SK-N-SH treated with all-trans-retinoic acid at 6 μM for 48 hours (cell line): ENCODE measurements around the gene CENPP.

Experiments used
- ATAC-seq: fragments of 200-7000 bp; cut with Tn5 transposase; 3 replicates; pipeline ENCODE4 v1.9.1; 2020; ENCODE audit warnings: mild to moderate bottlenecking, moderate library complexity
- BACH2 ChIP-seq: fragments of 250-450 bp; sonication (Bioruptor Pico); IDR thresholded peaks from 2 replicates; pipeline ENCODE4 v1.9.0; 2021; ENCODE audit warnings: mild to moderate bottlenecking, borderline replicate concordance
- CSDC2 ChIP-seq: fragments of 250-450 bp; sonication (Bioruptor Pico); IDR thresholded peaks from 2 replicates; pipeline ENCODE4 v1.5.0; 2020; ENCODE audit warnings: mild to moderate bottlenecking, moderate library complexity
- ESRRG ChIP-seq: fragments of 250-450 bp; sonication (Bioruptor Pico); IDR thresholded peaks from 2 replicates; pipeline ENCODE4 v1.6.1; 2021; ENCODE audit warnings: mild to moderate bottlenecking
- GLIS3 ChIP-seq: fragments of 250-450 bp; sonication (Bioruptor Pico); IDR thresholded peaks from 2 replicates; pipeline ENCODE4 v1.5.0; 2020; ENCODE audit warnings: mild to moderate bottlenecking, moderate library complexity
- OSR1 ChIP-seq: fragments of 250-450 bp; sonication (Bioruptor Pico); IDR thresholded peaks from 2 replicates; pipeline ENCODE4 v1.8.0; 2022; ENCODE audit warnings: moderate library complexity, mild to moderate bottlenecking, inconsistent platforms
- PATZ1 ChIP-seq: fragments of 250-450 bp; sonication (Bioruptor Pico); IDR thresholded peaks from 2 replicates; pipeline ENCODE4 v1.8.0; 2020; ENCODE audit warnings: mild to moderate bottlenecking, moderate library complexity, borderline replicate concordance
- POU6F1 ChIP-seq: fragments of 250-450 bp; sonication (Bioruptor Pico); IDR thresholded peaks from 2 replicates; pipeline ENCODE4 v1.8.0; 2021; ENCODE audit warnings: low read depth, mild to moderate bottlenecking, moderate library complexity, borderline replicate concordance
- RARB ChIP-seq: fragments of 250-450 bp; sonication (Bioruptor Pico); IDR thresholded peaks from 2 replicates; pipeline ENCODE4 v1.8.0; 2021; ENCODE audit warnings: mild to moderate bottlenecking, moderate library complexity
- SNAI2 ChIP-seq: fragments of 250-450 bp; sonication (Bioruptor Pico); IDR thresholded peaks from 2 replicates; pipeline ENCODE4 v1.5.0; 2020; ENCODE audit warnings: mild to moderate bottlenecking, moderate library complexity
- TCF4 ChIP-seq: fragments of 250-450 bp; sonication (Bioruptor Pico); IDR thresholded peaks from 2 replicates; pipeline ENCODE4 v1.8.0; 2021; ENCODE audit warnings: mild to moderate bottlenecking, moderate library complexity, borderline replicate concordance
- TOX ChIP-seq: fragments of 250-450 bp; sonication (Bioruptor Pico); IDR thresholded peaks from 2 replicates; pipeline ENCODE4 v1.8.0; 2021; ENCODE audit warnings: mild to moderate bottlenecking, moderate library complexity, borderline replicate concordance
- ZC3H10 ChIP-seq: fragments of 250-450 bp; sonication (Bioruptor Pico); IDR thresholded peaks from 2 replicates; pipeline ENCODE4 v1.5.1; 2021; ENCODE audit warnings: mild to moderate bottlenecking, moderate library complexity
- ZFP3 ChIP-seq: fragments of 250-450 bp; sonication (Bioruptor Pico); IDR thresholded peaks from 2 replicates; pipeline ENCODE4 v1.5.0; 2020; ENCODE audit warnings: mild to moderate bottlenecking, moderate library complexity
- ZFP30 ChIP-seq: fragments of 450-650 bp; formaldehyde crosslinking; IDR thresholded peaks from 2 replicates; pipeline ENCODE4 v1.5.0; 2022; ENCODE audit warnings: mild to moderate bottlenecking, moderate library complexity
- ZNF565 ChIP-seq: fragments of 450-650 bp; formaldehyde crosslinking; conservative IDR thresholded peaks from 2 replicates; pipeline ENCODE4 v1.5.0; 2020; ENCODE audit warnings: low read depth, mild to moderate bottlenecking, moderate library complexity
- ZNF70 ChIP-seq: fragments of 450-650 bp; formaldehyde crosslinking; IDR thresholded peaks from 2 replicates; pipeline ENCODE4 v1.5.0; 2020; ENCODE audit warnings: mild to moderate bottlenecking, moderate library complexity
- ZNF8 ChIP-seq: fragments of 450-650 bp; formaldehyde crosslinking; IDR thresholded peaks from 2 replicates; pipeline ENCODE4 v1.5.0; 2020; ENCODE audit warnings: mild to moderate bottlenecking, moderate library complexity
- TF ChIP-seq, protein P1 (sequence below): fragments of 250-450 bp; sonication (Bioruptor Pico); IDR thresholded peaks from 2 replicates; pipeline ENCODE4 v1.5.0; 2020; ENCODE audit warnings: mild to moderate bottlenecking, moderate library complexity
- TF ChIP-seq, protein P2 (sequence below): fragments of 250-450 bp; sonication (Bioruptor Pico); IDR thresholded peaks from 2 replicates; pipeline ENCODE4 v1.5.1; 2020; ENCODE audit warnings: low read depth, mild to moderate bottlenecking, moderate library complexity
- TF ChIP-seq, protein P3 (sequence below): fragments of 250-450 bp; sonication (Bioruptor Pico); IDR thresholded peaks from 2 replicates; pipeline ENCODE4 v1.5.1; 2021; ENCODE audit warnings: mild to moderate bottlenecking, moderate library complexity

CENPP gene

DNA sequence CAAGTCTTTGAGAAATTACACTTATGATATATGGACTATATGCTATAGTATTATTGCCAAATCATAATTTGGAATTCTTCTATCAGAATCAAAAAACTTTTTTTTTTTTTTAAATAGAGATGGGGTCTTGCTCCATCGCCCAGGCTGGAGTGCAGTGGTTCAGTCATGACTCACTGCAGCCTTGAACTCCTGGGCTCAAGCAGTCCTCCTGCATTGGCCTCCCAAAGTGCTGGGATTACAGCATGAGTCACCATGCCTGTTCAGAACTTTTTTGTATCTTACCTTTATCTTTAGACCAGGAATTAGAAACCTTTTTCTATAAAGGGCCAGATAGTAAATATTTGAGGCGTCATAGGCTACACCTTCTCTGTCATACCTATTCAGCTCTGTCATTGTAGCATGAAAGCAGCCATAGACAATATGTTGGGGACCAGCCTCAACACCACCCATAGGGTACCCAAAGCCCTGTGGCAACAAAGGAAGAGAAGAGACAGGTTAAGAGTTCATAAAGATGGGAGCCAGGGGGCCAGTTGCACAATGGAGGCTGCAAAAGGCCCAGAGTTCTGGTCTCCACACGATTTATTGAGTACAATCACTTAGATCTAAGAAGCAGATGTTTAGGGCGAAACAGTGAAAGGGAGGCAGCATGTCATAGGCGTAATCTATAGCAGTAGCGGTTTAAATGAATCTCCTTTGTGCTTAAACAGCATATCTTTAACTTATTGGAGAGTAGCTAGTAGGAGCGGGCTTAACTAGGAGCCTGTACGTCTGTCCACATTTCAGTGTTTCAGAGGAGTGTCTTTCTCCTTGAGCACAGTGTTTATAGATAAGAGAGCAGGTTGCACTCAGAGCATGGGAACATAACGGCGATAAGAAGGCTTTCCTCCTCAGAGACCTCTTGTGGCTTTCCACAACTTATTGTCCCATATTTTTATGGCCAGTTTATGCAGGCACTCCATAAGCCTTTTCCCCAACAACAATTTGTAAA lies 197.5 kb downstream of the CENPP start:
- no peak for TF ChIP-seq BACH2 (CRISPR knock-in tag)
- TF ChIP-seq, protein P1, sequence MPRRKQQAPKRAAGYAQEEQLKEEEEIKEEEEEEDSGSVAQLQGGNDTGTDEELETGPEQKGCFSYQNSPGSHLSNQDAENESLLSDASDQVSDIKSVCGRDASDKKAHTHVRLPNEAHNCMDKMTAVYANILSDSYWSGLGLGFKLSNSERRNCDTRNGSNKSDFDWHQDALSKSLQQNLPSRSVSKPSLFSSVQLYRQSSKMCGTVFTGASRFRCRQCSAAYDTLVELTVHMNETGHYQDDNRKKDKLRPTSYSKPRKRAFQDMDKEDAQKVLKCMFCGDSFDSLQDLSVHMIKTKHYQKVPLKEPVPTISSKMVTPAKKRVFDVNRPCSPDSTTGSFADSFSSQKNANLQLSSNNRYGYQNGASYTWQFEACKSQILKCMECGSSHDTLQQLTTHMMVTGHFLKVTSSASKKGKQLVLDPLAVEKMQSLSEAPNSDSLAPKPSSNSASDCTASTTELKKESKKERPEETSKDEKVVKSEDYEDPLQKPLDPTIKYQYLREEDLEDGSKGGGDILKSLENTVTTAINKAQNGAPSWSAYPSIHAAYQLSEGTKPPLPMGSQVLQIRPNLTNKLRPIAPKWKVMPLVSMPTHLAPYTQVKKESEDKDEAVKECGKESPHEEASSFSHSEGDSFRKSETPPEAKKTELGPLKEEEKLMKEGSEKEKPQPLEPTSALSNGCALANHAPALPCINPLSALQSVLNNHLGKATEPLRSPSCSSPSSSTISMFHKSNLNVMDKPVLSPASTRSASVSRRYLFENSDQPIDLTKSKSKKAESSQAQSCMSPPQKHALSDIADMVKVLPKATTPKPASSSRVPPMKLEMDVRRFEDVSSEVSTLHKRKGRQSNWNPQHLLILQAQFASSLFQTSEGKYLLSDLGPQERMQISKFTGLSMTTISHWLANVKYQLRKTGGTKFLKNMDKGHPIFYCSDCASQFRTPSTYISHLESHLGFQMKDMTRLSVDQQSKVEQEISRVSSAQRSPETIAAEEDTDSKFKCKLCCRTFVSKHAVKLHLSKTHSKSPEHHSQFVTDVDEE (CRISPR knock-in tag) = no peak
- no peak for TF ChIP-seq RARB
- TF ChIP-seq TCF4 = no peak
- no peak for TF ChIP-seq ZFP3 (CRISPR knock-in tag)
- TF ChIP-seq SNAI2 (CRISPR knock-in tag) = no peak
- TF ChIP-seq TOX (CRISPR knock-in tag) = no peak
- TF ChIP-seq, protein P2, sequence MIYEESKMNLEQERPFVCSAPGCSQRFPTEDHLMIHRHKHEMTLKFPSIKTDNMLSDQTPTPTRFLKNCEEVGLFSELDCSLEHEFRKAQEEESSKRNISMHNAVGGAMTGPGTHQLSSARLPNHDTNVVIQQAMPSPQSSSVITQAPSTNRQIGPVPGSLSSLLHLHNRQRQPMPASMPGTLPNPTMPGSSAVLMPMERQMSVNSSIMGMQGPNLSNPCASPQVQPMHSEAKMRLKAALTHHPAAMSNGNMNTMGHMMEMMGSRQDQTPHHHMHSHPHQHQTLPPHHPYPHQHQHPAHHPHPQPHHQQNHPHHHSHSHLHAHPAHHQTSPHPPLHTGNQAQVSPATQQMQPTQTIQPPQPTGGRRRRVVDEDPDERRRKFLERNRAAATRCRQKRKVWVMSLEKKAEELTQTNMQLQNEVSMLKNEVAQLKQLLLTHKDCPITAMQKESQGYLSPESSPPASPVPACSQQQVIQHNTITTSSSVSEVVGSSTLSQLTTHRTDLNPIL (CRISPR knock-in tag) = no peak
- no peak for TF ChIP-seq ZNF8
- TF ChIP-seq ZFP30 = no peak
- no peak for TF ChIP-seq POU6F1
- no peak for TF ChIP-seq ZNF565 (CRISPR knock-in tag)
- TF ChIP-seq GLIS3 = no peak
- TF ChIP-seq, all 23 proteins: peak for 0
- no peak for ATAC-seq

GRCh38 chr9:92524881-92525280 lies 199.1 kb downstream of the CENPP start:
- TF ChIP-seq RARB = no peak
- TF ChIP-seq ZNF8 = no peak
- TF ChIP-seq ZNF565 (CRISPR knock-in tag) = no peak
- no peak for TF ChIP-seq ZC3H10
- no peak for TF ChIP-seq OSR1 (CRISPR knock-in tag)
- TF ChIP-seq, protein P3, sequence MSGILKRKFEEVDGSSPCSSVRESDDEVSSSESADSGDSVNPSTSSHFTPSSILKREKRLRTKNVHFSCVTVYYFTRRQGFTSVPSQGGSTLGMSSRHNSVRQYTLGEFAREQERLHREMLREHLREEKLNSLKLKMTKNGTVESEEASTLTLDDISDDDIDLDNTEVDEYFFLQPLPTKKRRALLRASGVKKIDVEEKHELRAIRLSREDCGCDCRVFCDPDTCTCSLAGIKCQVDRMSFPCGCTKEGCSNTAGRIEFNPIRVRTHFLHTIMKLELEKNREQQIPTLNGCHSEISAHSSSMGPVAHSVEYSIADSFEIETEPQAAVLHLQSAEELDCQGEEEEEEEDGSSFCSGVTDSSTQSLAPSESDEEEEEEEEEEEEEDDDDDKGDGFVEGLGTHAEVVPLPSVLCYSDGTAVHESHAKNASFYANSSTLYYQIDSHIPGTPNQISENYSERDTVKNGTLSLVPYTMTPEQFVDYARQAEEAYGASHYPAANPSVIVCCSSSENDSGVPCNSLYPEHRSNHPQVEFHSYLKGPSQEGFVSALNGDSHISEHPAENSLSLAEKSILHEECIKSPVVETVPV (CRISPR knock-in tag) = no peak
- no peak for TF ChIP-seq ZFP3 (CRISPR knock-in tag)
- no peak for TF ChIP-seq CSDC2 (CRISPR knock-in tag)
- no peak for TF ChIP-seq PATZ1 (CRISPR knock-in tag)
- no peak for TF ChIP-seq ESRRG (CRISPR knock-in tag)
- TF ChIP-seq, protein P2 (CRISPR knock-in tag) = no peak
- TF ChIP-seq ZNF70 = no peak
- no peak for TF ChIP-seq TOX (CRISPR knock-in tag)
- no peak for TF ChIP-seq SNAI2 (CRISPR knock-in tag)
- no peak for TF ChIP-seq POU6F1
- ATAC-seq = no peak
